ENCODE measurements around the gene CSK.

DNA sequence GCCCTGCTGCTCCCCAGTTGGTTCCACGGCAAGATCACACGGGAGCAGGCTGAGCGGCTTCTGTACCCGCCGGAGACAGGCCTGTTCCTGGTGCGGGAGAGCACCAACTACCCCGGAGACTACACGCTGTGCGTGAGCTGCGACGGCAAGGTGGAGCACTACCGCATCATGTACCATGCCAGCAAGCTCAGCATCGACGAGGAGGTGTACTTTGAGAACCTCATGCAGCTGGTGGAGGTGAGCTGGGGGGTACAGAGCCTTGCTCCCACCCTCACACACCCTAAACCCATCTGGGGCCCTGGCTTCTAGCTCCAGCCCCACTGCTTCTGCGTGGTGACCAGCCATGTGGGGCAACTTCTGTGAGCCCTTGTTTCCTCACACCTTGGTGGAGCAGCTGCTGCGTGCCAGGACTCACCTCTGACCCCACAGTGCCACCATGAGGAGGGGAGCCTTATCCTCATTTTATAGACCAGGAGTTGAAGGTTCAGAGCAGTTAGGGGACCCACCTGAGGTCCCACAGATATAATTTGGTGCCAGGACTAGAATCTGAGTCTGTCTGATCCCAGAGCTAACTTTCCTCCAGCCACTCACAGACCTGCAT is 17.5 kb downstream of the CSK start:
- TF ChIP-seq, protein P1, sequence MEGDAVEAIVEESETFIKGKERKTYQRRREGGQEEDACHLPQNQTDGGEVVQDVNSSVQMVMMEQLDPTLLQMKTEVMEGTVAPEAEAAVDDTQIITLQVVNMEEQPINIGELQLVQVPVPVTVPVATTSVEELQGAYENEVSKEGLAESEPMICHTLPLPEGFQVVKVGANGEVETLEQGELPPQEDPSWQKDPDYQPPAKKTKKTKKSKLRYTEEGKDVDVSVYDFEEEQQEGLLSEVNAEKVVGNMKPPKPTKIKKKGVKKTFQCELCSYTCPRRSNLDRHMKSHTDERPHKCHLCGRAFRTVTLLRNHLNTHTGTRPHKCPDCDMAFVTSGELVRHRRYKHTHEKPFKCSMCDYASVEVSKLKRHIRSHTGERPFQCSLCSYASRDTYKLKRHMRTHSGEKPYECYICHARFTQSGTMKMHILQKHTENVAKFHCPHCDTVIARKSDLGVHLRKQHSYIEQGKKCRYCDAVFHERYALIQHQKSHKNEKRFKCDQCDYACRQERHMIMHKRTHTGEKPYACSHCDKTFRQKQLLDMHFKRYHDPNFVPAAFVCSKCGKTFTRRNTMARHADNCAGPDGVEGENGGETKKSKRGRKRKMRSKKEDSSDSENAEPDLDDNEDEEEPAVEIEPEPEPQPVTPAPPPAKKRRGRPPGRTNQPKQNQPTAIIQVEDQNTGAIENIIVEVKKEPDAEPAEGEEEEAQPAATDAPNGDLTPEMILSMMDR (conservative IDR thresholded peaks at IDR 0.05), result no peak
- no peak for TF ChIP-seq ZFX (IDR thresholded peaks at IDR 0.05)
